ENCODE data around the gene NUP188.

The NUP188 gene, protein sequence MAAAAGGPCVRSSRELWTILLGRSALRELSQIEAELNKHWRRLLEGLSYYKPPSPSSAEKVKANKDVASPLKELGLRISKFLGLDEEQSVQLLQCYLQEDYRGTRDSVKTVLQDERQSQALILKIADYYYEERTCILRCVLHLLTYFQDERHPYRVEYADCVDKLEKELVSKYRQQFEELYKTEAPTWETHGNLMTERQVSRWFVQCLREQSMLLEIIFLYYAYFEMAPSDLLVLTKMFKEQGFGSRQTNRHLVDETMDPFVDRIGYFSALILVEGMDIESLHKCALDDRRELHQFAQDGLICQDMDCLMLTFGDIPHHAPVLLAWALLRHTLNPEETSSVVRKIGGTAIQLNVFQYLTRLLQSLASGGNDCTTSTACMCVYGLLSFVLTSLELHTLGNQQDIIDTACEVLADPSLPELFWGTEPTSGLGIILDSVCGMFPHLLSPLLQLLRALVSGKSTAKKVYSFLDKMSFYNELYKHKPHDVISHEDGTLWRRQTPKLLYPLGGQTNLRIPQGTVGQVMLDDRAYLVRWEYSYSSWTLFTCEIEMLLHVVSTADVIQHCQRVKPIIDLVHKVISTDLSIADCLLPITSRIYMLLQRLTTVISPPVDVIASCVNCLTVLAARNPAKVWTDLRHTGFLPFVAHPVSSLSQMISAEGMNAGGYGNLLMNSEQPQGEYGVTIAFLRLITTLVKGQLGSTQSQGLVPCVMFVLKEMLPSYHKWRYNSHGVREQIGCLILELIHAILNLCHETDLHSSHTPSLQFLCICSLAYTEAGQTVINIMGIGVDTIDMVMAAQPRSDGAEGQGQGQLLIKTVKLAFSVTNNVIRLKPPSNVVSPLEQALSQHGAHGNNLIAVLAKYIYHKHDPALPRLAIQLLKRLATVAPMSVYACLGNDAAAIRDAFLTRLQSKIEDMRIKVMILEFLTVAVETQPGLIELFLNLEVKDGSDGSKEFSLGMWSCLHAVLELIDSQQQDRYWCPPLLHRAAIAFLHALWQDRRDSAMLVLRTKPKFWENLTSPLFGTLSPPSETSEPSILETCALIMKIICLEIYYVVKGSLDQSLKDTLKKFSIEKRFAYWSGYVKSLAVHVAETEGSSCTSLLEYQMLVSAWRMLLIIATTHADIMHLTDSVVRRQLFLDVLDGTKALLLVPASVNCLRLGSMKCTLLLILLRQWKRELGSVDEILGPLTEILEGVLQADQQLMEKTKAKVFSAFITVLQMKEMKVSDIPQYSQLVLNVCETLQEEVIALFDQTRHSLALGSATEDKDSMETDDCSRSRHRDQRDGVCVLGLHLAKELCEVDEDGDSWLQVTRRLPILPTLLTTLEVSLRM (N-terminal part only)

DNA sequence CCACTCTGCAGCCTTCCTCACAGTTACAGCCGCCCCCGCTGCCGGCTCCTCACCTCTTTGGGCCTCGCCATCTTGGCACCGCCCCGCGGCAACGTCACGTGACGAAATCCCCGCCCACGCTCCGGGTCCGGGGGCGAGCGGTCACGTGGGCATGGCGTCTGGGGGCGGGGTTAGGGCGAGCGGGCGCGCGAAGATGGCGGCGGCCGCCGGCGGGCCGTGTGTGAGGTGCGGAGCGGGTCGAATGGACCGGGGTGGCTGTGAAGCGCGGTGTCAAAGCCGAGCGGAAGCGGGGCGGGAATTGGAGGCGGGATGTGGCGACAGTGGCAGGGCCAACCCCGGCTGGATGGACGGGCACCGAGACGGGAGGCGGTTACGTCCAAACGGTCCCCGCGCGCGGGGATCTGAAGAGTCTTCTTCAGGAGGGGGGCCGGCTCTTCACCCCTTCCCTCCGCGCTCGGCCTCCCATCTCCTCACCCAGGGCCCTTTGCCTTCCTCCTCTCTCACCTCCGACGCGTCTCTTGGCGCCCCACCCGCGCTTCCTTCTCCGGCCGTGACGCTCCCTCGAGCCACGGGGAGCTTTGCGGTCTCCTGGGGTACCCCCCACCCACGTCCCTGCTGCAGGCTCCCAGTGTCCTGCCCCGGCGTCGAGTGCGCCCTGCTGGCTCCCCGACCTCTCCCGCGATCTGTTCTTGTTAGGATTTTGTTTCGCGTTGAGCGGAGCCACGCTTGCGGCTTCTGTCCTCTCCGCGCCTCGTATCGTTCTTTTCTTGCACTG lies at the start of gene NUP188, which contains the start of gene DOLK:
TSS of gene NUP188 (plus strand) at position 173 of the 775 bp plus-strand sequence. CDS start at position 194, 21 bp downstream.
TSS of gene DOLK (minus strand) at position 77 of the 775 bp plus-strand sequence. CDS start 300 bp downstream, outside the sequence.
- DNase-seq: peak; percentile 99 to 100

- DNase-seq: no peak
These were observed 49.1 kb upstream of the NUP188 start for GRCh38 chr9:128898382-128898781.

- no peak for DNase-seq
These were observed 48.5 kb upstream of the NUP188 start for GRCh38 chr9:128898845-128899565.

DNA sequence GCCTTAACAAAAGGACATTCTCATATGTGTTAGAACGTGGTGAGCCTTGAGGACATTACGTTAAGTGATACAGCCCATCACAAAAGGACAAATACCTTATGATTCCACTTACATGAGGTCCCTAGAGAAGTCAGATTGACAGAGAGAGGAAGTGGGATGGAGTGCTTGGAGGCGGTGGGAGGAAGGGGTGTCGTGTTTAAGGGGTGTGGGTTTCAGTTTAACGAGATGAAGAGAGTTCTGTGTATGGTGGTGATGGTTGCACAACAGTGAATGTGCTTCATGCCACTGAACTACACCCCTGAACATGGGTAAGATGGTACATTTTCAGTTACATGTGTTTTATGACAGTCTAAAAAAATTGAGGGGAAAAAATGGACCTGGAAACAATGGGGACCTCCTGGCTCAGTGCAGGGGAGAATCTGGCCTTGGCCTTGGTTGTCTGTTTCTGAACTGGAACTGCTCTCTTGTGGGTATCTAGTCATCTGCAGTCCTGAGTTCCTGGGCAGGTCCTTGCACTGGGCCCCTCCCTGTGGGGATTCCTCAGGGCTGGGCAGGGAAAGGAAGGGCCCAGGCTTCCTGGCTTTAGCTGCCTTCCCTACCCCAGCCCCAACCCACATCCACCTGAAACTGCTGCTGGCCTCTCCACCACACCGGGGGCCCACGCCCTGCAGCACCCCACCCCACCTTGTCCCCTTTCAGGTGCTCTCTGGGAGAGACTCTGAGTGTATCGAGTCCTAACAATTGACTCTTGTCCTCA lies 47.8 kb upstream of the NUP188 start:
- DNase-seq: no peak

- no peak for DNase-seq
These were observed 46.1 kb upstream of the NUP188 start for GRCh38 chr9:128901379-128901778.

DNA sequence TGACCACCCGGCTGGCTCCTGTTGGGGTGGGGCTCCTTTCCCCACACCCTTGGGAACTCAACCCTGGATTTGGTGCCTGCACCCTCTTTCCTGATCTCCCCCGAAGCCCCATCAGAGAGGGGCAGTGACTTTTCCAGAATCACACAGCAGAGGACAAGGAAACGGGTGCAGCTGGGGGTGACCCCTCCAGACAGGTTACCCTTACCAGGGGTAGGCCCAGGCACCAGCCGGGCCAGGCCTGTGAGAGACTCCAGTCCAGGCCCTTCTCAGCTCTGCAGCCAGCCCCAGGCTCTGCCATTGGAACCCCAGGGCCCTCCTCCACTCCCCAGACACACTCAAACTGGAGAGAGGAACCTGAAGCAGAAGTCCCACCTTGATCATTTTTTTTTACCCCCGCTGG lies 45.7 kb upstream of the NUP188 start:
- DNase-seq: no peak

- DNase-seq: peak; percentile 83 to 86
These were observed 45.0 kb upstream of the NUP188 start for GRCh38 chr9:128902351-128903078.

- no peak for DNase-seq
These were observed 44.4 kb upstream of the NUP188 start for GRCh38 chr9:128903079-128903461.

- DNase-seq: no peak
These were observed 43.5 kb upstream of the NUP188 start for GRCh38 chr9:128903871-128904620.

DNA sequence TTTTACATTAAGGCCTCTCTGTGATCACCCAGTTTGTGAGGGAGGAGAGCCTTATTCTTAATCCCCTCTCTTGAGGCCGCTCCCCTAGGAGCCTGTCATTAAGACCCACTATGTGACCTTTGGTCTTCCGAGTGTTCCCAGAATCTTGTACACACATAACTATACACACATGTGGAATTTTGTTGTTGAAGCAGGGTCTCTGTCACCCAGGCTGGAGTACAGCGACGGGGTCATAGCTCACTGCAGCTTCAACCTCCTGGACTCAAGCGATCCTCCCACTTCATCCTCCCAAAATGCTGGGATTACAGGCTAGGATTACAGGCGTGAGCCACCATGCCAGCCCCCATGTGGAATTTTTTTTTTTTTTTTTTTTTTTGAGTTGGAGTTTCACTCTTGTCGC lies 41.5 kb upstream of the NUP188 start:
- no peak for DNase-seq

DNA sequence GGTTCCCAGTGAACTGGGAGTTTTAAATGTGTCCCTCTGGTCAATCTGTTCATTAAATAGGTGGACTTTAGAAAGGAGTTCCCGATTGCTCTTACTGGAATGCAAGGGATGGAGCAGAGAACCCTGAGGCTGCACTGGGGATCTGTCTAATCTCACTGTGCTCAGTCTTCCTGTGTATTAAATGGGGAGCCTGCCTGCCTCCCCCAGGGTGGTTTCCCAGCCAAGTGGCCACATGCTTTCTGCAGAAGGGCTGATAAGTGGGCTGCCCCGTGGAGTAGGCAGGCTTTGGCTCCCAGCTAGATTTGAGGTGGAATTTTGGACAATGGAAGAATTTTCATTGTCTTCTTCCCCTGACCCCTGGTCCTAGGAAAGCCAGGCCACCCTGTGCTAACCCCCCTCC lies 40.8 kb upstream of the NUP188 start:
- no peak for DNase-seq

- no peak for DNase-seq
These were observed 39.1 kb upstream of the NUP188 start for GRCh38 chr9:128908372-128908771.

- DNase-seq: no peak
These were observed 37.6 kb upstream of the NUP188 start for GRCh38 chr9:128909859-128910258.

GRCh38 chr9:128910906-128911305 lies 36.6 kb upstream of the NUP188 start:
- no peak for DNase-seq

DNA sequence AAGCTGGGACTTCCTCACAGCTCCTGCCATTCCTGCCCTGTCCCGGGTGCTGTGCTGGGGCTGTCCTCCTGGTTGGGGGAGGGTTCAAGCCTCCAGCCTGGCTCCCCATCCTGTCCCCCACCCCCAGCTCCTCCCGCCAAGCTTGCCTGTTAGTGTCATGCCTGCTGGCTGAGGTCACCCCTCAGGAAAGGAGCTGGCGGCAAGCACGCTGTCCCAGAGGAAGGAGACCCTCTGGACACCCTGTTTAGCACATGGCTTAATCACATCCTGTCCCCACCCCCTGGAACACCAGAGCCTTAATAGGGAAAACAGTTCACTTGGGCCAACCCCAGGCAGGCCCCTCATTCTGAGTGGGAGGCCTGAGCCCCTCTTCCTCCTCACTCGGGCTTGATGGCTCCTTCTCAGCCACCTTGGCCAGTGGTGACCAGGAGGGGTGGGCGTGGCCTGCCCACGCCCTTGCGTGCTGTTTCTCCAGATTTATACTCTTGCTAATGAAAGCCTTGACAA lies 35.9 kb upstream of the NUP188 start:
- DNase-seq: no peak

- no peak for DNase-seq
These were observed 35.1 kb upstream of the NUP188 start for GRCh38 chr9:128912270-128912853.

GRCh38 chr9:128913048-128913900 lies 34.2 kb upstream of the NUP188 start:
- no peak for DNase-seq
